Endothelial cell of umbilical vein (primary cell): Measurements from ENCODE around the gene RPH3AL.

Experiments used
- MAX ChIP-seq: IDR thresholded peaks from 2 replicates; pipeline ENCODE4 v1.6.1; 2011; ENCODE audit not compliant: insufficient read depth, insufficient read length
- POLR2A ChIP-seq: IDR thresholded peaks from 2 replicates; pipeline ENCODE4 v1.6.1; 2012; ENCODE audit warnings: low read depth, mild to moderate bottlenecking, control low read depth, low read length
- TF ChIP-seq, protein P1 (sequence below), 2 donors: IDR thresholded peaks; 1 replicate in 1 of 2; 2 replicates in 1 of 2; pipeline ENCODE4 v1.5.1; 2011; ENCODE audit warnings: low read length in 2 of 2, mild to moderate bottlenecking in 2 of 2, moderate library complexity in 2 of 2, control low read depth in 1 of 2, inconsistent platforms in 1 of 2, low read depth in 1 of 2; ENCODE audit not compliant: insufficient read depth in 1 of 2; ENCODE audit errors: extremely low read depth in 1 of 2

- TF ChIP-seq, protein P1, sequence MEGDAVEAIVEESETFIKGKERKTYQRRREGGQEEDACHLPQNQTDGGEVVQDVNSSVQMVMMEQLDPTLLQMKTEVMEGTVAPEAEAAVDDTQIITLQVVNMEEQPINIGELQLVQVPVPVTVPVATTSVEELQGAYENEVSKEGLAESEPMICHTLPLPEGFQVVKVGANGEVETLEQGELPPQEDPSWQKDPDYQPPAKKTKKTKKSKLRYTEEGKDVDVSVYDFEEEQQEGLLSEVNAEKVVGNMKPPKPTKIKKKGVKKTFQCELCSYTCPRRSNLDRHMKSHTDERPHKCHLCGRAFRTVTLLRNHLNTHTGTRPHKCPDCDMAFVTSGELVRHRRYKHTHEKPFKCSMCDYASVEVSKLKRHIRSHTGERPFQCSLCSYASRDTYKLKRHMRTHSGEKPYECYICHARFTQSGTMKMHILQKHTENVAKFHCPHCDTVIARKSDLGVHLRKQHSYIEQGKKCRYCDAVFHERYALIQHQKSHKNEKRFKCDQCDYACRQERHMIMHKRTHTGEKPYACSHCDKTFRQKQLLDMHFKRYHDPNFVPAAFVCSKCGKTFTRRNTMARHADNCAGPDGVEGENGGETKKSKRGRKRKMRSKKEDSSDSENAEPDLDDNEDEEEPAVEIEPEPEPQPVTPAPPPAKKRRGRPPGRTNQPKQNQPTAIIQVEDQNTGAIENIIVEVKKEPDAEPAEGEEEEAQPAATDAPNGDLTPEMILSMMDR (IDR thresholded peaks at IDR 0.05; ENCODE audit: extremely low read depth in 1 of 2, insufficient read depth in 1 of 2, low read depth in 1 of 2, low read length in 2 of 2): no peak
- TF ChIP-seq POLR2A (no peak), MAX (no peak)
Measured at GRCh38 chr17:310111-311010, 42.2 kb downstream of the RPH3AL start.
